ENCODE measurements around the gene ZFP69.

Gene ZFP69

GRCh38 chr1:40435876-40436275 lies 41.2 kb upstream of the ZFP69 start (continued):
- TF ChIP-seq TCF7L2 (IDR thresholded peaks at IDR 0.05; ENCODE audit: borderline replicate concordance, low read depth, low read length) (no peak), ZBTB48 (tag by site-specific recombination; IDR thresholded peaks at IDR 0.05) (no peak), ZBTB20 (tag by site-specific recombination; IDR thresholded peaks at IDR 0.05) (no peak), ZNF184 (tag by site-specific recombination; IDR thresholded peaks at IDR 0.05) (no peak), ZNF426 (tag by site-specific recombination; IDR thresholded peaks at IDR 0.05) (no peak)

GRCh38 chr1:40438391-40439015 lies 38.6 kb upstream of the ZFP69 start:
- POLR2A ChIA-PET: interaction anchor here (0.7 to 1.3 kb wide), 2 partner anchors 12 to 70 kb away, joined by 3 to 5 read pairs; partner anchors contain the start of genes EXO5 and ZFP69B
- TF ChIP-seq GLIS2 (tag by site-specific recombination; IDR thresholded peaks at IDR 0.05) (no peak), ZNF654 (tag by site-specific recombination; IDR thresholded peaks at IDR 0.05; ENCODE audit: low read depth) (0 out of 2 replicates have a peak, but pooled peaks have one; percentile 9)
- H3K27ac ChIP-seq (ENCODE audit: extremely low read depth, low read depth, low read length): no peak overlapping the region
- H3K36me3 ChIP-seq (ENCODE audit: control insufficient read depth in 2 of 2, insufficient read depth in 1 of 2, low read length in 2 of 2): no peaks in the 10 kb centered on the region
- no peaks in the 10 kb centered on the region for H3K9me3 ChIP-seq (ENCODE audit: control insufficient read depth, insufficient read depth, low read depth, low read length)
- no peaks in the 10 kb centered on the region for H3K4me1 ChIP-seq (ENCODE audit: control insufficient read depth, insufficient read depth, low read length)
- H3K4me3 ChIP-seq (ENCODE audit: low read depth, low read length): no peak overlapping the region
- CTCF ChIA-PET: interaction anchor here (0.6 to 3.6 kb wide), 16 partner anchors 8 to 365 kb away, joined by 3 to 22 read pairs (median 4); partner anchors contain the start of genes ZFP69 and ZFP69B

GRCh38 chr1:40439247-40439646 lies 37.8 kb upstream of the ZFP69 start:
- H3K4me3 ChIP-seq (ENCODE audit: low read depth, low read length): no peak overlapping the region
- no peaks in the 10 kb centered on the region for H3K36me3 ChIP-seq (ENCODE audit: control insufficient read depth in 2 of 2, insufficient read depth in 1 of 2, low read length in 2 of 2)
- no peak for TF ChIP-seq ZNF211 (tag by site-specific recombination; IDR thresholded peaks at IDR 0.05; ENCODE audit: low read depth)
- TF ChIP-seq HIC1 (tag by site-specific recombination; IDR thresholded peaks at IDR 0.05): no peak
- TF ChIP-seq ZSCAN4 (tag by site-specific recombination; IDR thresholded peaks at IDR 0.05): no peak
- TF ChIP-seq MYNN (tag by site-specific recombination; IDR thresholded peaks at IDR 0.05; ENCODE audit: borderline replicate concordance): no peak
- TF ChIP-seq RBAK (tag by site-specific recombination; IDR thresholded peaks at IDR 0.05): no peak
- TF ChIP-seq ZFHX2 (tag by site-specific recombination; conservative IDR thresholded peaks at IDR 0.05): no peak
- no peak for TF ChIP-seq ZNF26 (tag by site-specific recombination; IDR thresholded peaks at IDR 0.05)
- TF ChIP-seq ZNF121 (tag by site-specific recombination; IDR thresholded peaks at IDR 0.05): no peak
- no peak for TF ChIP-seq GLIS1 (tag by site-specific recombination; IDR thresholded peaks at IDR 0.05)
- TF ChIP-seq ZNF366 (tag by site-specific recombination; conservative IDR thresholded peaks at IDR 0.05): no peak
- no peak overlapping the region for H3K27ac ChIP-seq (ENCODE audit: extremely low read depth, low read depth, low read length)
- CTCF ChIA-PET: interaction anchor here (0.8 to 3.6 kb wide), 7 partner anchors 9 to 295 kb away, joined by 3 to 22 read pairs (median 12); partner anchors contain the start of gene ZFP69B
- POLR2A ChIA-PET: no interaction called here
- H3K4me1 ChIP-seq (ENCODE audit: control insufficient read depth, insufficient read depth, low read length): no peaks in the 10 kb centered on the region
- no peaks in the 10 kb centered on the region for H3K9me3 ChIP-seq (ENCODE audit: control insufficient read depth, insufficient read depth, low read depth, low read length)
